ENCODE results near the gene FCHSD2. TPM values are rescaled to one million over a fixed set of nuclear protein-coding genes. Genes with fewer than 3 reads are reported as not detected.
A peak's percentile ranks its signal among the peaks of the same experiment; 100 is the strongest.

Gene FCHSD2
- total and polyA plus RNA-seq, 2 donors (not counting 1 experiment from before 2014, with no cell fraction given): 113 to 189 TPM

DNA sequence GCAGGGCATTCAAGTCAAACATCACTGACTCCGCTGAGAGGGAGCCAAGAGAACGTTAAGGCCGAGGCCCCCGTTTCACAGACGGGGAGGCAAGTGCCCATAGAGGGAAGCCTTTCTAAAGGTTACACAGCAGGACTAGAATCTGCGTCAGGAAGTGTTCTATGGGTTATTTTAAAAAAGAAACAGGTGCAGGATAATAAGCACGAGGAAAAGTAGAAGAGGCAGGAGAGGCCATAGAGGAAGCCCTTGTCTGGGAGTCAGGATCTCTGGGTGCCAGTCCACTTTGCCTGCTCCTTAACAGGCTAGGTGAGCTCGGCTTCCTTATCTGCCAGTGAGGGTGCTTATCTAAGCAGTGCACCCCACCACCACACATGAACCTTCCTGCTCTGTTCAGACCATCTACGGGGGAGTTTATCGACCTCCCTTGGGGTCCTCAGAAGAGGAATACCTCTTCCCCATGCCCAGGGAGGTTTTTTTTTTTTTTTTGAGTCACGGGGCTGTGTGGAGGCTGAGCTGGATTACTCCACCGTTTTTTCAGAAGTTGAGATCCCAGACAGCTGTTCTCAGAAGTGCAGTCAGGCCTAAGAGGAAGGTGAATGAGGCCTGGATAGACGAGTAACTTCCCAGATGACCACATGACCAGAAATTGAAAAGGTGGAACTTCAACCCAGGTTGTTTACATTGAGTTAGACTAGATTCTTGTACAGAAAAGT is 1.2 kb upstream of the FCHSD2 start:
- ChIA-PET CTCF (interaction anchor here (0.5 to 11.4 kb wide), 20 partner anchors 9 to 312 kb away, joined by 3 to 248 read pairs (median 4); no protein-coding TSS in a partner anchor), POLR2A (interaction anchor here (0.6 to 4.8 kb wide), 19 partner anchors 9 to 421 kb away, joined by 3 to 98 read pairs (median 5); no protein-coding TSS in a partner anchor)
- peak overlapping the region; percentile 93 for H3K4me3 Mint-ChIP-seq
- H3K27me3 Mint-ChIP-seq: no peaks in the 10 kb centered on the region
- Histone ChIP-seq H2AFZ (ENCODE audit: insufficient read depth, low read depth, low read length, poor library complexity, severe bottlenecking) (peak overlapping the region; percentile 77), H3K79me2 (ENCODE audit: control insufficient read depth, insufficient read depth, low read length) (peaks cover 70% of the 10 kb centered on the region), H3K9me3 (ENCODE audit: control extremely low read depth in 1 of 3, control insufficient read depth in 2 of 3, insufficient read depth in 1 of 3, low read length in 2 of 3) (no peaks in the 10 kb centered on the region), H3K36me3 (replicated peaks in 1 of 2; ENCODE audit: control extremely low read depth in 1 of 2, control insufficient read depth in 1 of 2, extremely low read depth in 1 of 2, insufficient read depth in 2 of 2, low read length in 1 of 2) (peaks cover 0 to 17% of the 10 kb centered on the region in 2 experiments), H3K9ac (ENCODE audit: low read length) (peak overlapping the region; percentile 92), H3K27me3 (replicated peaks in 1 of 4; ENCODE audit: control extremely low read depth in 1 of 4, control insufficient read depth in 3 of 4, insufficient read depth in 4 of 4, low read length in 3 of 4) (no peaks in the 10 kb centered on the region), H4K20me1 (ENCODE audit: control insufficient read depth, insufficient read depth, low read length, poor library complexity, severe bottlenecking) (peaks cover 5% of the 10 kb centered on the region), H3K4me3 (ENCODE audit: control extremely low read depth in 1 of 5, extremely low read depth in 1 of 5, insufficient read depth in 1 of 5, low read depth in 2 of 5, low read length in 4 of 5) (peak overlapping the region; percentile 19 to 98 (median 95)), H3K4me2 (replicated peaks; ENCODE audit: low read depth, low read length, poor library complexity, severe bottlenecking) (peak overlapping the region; percentile 88), H3K27ac (ENCODE audit: low read length in 2 of 2) (peak overlapping the region; percentile 91 to 93), H3K4me1 (ENCODE audit: control insufficient read depth in 2 of 2, insufficient read depth in 2 of 2, low read length in 2 of 2) (peaks cover 65 to 71% of the 10 kb centered on the region in 2 donors)
- ATAC-seq (ENCODE audit: low read depth) (no peak), DNase-seq (no peak)
- peak overlapping the region; percentile 99 for H3K27ac Mint-ChIP-seq
- peaks cover 76% of the 10 kb centered on the region for H3K4me1 Mint-ChIP-seq
- intact Hi-C loops (cut with micrococcal nuclease): loop anchor here (1.0 to 2.0 kb wide), 4 partner anchors 9 to 140 kb away; no protein-coding TSS in a partner anchor
- WGBS (ENCODE audit: insufficient coverage): 0% methylated on average over 10 of the region's 13 CpGs
- TF ChIP-seq, protein P1, sequence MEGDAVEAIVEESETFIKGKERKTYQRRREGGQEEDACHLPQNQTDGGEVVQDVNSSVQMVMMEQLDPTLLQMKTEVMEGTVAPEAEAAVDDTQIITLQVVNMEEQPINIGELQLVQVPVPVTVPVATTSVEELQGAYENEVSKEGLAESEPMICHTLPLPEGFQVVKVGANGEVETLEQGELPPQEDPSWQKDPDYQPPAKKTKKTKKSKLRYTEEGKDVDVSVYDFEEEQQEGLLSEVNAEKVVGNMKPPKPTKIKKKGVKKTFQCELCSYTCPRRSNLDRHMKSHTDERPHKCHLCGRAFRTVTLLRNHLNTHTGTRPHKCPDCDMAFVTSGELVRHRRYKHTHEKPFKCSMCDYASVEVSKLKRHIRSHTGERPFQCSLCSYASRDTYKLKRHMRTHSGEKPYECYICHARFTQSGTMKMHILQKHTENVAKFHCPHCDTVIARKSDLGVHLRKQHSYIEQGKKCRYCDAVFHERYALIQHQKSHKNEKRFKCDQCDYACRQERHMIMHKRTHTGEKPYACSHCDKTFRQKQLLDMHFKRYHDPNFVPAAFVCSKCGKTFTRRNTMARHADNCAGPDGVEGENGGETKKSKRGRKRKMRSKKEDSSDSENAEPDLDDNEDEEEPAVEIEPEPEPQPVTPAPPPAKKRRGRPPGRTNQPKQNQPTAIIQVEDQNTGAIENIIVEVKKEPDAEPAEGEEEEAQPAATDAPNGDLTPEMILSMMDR (IDR thresholded peaks at IDR 0.05): no peak
- no peak for TF ChIP-seq EZH2 (IDR thresholded peaks at IDR 0.05; ENCODE audit: borderline replicate concordance, insufficient read depth, low read depth, low read length, poor library complexity, severe bottlenecking)
- H3K9me3 Mint-ChIP-seq (ENCODE audit: insufficient read depth): no peaks in the 10 kb centered on the region

Data from B cell (primary cell).